Activated CD4-positive, alpha-beta memory T cell treated with anti-CD3 and anti-CD28 coated beads for 36 hours (primary cell): ENCODE results near the gene ZNF701. TPM values are rescaled to one million over a fixed set of nuclear protein-coding genes. Genes with fewer than 3 reads are reported as not detected.
"Not testable (repeated sequence)": the region's sequence is repeated elsewhere in the genome, so short reads cannot be mapped to it uniquely, and the experiment has no call there.

Source experiments
- CTCF ChIA-PET: fragments of 350-600 bp; sonication (Branson Sonifier 250); formaldehyde crosslinking; loops from one replicate; lab custom pipeline; 2021; ENCODE audit warnings: antibody characterized with exemption, inconsistent platforms; lab: Charles Lee
- POLR2A ChIA-PET: fragments of 350-600 bp; sonication (Branson Sonifier 250); formaldehyde crosslinking; loops from one replicate; lab custom pipeline; 2021; ENCODE audit warnings: antibody characterized with exemption; lab: Charles Lee
- DNase-seq: peaks from one replicate; pipeline ENCODE4 v3.0.0-alpha.2; 2020
- H3K27ac Mint-ChIP-seq: one replicate; pipeline ENCODE4 v1.8.0; 2021; ENCODE audit warnings: mixed read lengths
- H3K27me3 Mint-ChIP-seq: one replicate; pipeline ENCODE4 v1.8.0; 2021; ENCODE audit warnings: mixed read lengths
- H3K36me3 Mint-ChIP-seq: one replicate; pipeline ENCODE4 v1.8.0; 2021; ENCODE audit warnings: mixed read lengths
- H3K4me1 Mint-ChIP-seq: one replicate; pipeline ENCODE4 v1.8.0; 2021; ENCODE audit warnings: low read depth, mixed read lengths
- H3K4me3 Mint-ChIP-seq: one replicate; pipeline ENCODE4 v1.8.0; 2021; ENCODE audit warnings: mild to moderate bottlenecking, mixed read lengths
- H3K9me3 Mint-ChIP-seq: one replicate; pipeline ENCODE4 v1.8.0; 2021; ENCODE audit warnings: mixed read lengths
- intact Hi-C: fragments of 100-400 bp; cut with micrococcal nuclease; formaldehyde crosslinking; loops from one replicate; pipeline ENCODE4 v1.15.1; 2023
- total RNA-seq, 2 experiments: library from RNA; stranded (reverse); gene quantifications; one replicate each; pipeline ENCODE4 v1.2.3, GENCODE V29; 2021

ZNF701 gene
- total RNA-seq, 2 experiments from 2014 or later, result 19.9 to 22.7 TPM

DNA sequence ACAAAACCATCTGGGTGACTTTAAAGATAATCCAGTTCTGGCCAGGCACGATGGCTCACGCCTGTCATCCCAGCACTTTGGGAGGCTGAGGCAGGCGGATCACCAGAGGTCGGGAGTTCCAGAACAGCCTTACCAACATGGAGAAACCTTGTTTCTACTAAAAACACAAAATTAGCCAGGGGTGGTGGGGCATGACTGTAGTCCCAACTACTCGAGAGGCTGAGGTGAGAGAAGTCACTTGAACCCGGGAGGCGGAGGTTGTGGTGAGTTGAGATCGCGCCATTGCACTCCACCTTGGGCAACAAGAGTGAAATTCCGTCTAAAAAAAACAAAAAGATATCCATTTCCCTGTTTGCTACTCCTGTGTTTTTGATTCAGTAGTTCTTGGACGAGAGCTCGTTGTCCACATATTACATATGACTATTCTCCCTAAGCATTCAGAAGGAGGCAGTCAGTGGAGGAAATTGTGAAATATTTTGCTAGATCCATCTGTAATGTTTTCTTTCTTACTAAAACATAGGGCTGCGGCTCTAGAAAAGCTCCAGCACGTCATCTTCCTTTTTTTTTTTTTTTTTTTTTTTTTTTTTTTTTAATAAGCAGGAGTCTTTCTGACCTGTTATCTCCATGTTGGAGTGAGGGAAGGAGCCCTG, 33.6 kb downstream of the ZNF701 start:
- Mint-ChIP-seq H3K27me3 (no peaks in the 10 kb centered on the region), H3K27ac (no peak overlapping the region), H3K4me1 (peaks cover 19% of the 10 kb centered on the region), H3K36me3 (peaks cover 30% of the 10 kb centered on the region), H3K4me3 (no peak overlapping the region), H3K9me3 (peaks cover 31% of the 10 kb centered on the region)
- intact Hi-C loops, result no loop called here
- POLR2A ChIA-PET, result no interaction called here
- DNase-seq, result no peak
- CTCF ChIA-PET, result no interaction called here

DNA sequence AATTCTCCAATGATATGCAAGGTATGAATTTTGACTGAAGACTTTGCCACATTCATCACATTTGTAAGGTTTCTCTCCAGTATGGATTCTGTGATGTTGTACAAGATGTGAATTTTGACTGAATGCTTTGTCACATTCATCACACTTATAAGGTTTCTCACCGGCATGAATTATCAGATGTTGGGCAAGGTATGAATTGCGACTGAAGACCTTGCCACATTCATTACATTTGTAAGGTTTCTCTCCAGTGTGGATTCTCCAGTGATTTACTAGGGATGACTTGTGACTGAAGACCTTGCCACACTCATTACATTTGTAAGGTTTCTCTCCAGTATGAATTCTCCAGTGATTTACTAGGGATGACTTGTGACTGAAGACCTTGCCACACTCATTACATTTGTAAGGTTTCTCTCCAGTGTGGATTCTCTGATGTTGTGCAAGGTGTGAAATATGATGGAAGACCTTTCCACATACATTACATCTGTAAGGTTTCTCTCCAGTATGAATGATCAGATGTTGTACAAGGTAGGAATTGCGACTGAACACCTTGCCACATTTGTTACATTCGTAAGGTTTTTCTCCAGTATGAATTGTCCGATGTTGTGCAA, 43.3 kb downstream of the ZNF701 start:
- H3K27ac Mint-ChIP-seq, result no peak overlapping the region
- H3K9me3 Mint-ChIP-seq, result peaks cover 68% of the 10 kb centered on the region
- no peaks in the 10 kb centered on the region for H3K27me3 Mint-ChIP-seq
- CTCF ChIA-PET, result no interaction called here
- H3K4me1 Mint-ChIP-seq, result no peaks in the 10 kb centered on the region
- DNase-seq, result no peak
- H3K36me3 Mint-ChIP-seq, result peaks cover 80% of the 10 kb centered on the region
- POLR2A ChIA-PET, result no interaction called here
- no peak overlapping the region for H3K4me3 Mint-ChIP-seq
- intact Hi-C loops, result no loop called here

DNA sequence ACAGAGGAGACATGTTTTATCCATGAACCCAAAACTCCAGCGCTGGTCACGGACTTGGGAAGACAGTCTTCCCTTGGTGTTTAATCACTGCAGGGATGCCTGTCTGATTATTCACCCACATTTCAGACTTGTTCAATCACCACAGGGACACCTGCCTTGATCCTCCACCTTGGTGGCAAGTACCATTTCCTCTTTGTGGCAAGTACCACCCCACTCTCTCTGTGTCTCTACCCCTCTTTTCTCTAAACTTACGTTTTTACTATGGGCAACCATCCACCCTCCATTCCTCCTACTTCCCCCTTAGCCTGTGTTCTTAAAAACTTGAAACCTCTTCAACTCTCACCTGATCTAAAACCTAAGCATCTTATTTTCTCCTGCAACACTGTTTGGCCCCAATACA, 51.3 kb downstream of the ZNF701 start:
- no peaks in the 10 kb centered on the region for H3K27me3 Mint-ChIP-seq
- POLR2A ChIA-PET, result no interaction called here
- H3K36me3 Mint-ChIP-seq, result peaks cover 55% of the 10 kb centered on the region
- no peak overlapping the region for H3K27ac Mint-ChIP-seq
- DNase-seq, result no peak
- peaks cover 15% of the 10 kb centered on the region for H3K4me1 Mint-ChIP-seq
- intact Hi-C loops, result no loop called here
- CTCF ChIA-PET, result no interaction called here
- H3K4me3 Mint-ChIP-seq, result no peak overlapping the region
- peaks cover 17% of the 10 kb centered on the region for H3K9me3 Mint-ChIP-seq

DNA sequence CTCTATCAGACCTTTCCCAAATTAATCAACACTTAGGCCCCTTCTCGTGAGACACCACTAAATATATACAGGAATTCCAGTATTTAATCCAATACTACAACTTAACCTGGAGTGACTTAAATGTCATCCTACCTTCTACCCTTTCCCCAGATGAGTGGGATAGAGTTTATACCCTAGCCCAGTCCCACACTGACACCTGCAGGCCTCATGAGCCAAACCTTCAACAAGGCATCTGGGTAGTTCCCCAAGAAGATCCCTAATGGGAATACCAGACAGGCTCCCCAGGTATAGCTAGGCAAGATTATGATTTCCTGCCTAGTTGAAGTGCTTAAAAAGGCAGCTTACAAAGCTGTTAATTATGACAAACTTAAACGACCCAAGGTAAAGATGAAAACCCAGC, 52.2 kb downstream of the ZNF701 start:
- no peak overlapping the region for H3K27ac Mint-ChIP-seq
- POLR2A ChIA-PET, result no interaction called here
- peaks cover 46% of the 10 kb centered on the region for H3K36me3 Mint-ChIP-seq
- no peak overlapping the region for H3K4me3 Mint-ChIP-seq
- H3K9me3 Mint-ChIP-seq, result peaks cover 10% of the 10 kb centered on the region
- CTCF ChIA-PET, result no interaction called here
- H3K27me3 Mint-ChIP-seq, result no peaks in the 10 kb centered on the region
- intact Hi-C loops, result no loop called here
- peaks cover 15% of the 10 kb centered on the region for H3K4me1 Mint-ChIP-seq
- no peak for DNase-seq

DNA sequence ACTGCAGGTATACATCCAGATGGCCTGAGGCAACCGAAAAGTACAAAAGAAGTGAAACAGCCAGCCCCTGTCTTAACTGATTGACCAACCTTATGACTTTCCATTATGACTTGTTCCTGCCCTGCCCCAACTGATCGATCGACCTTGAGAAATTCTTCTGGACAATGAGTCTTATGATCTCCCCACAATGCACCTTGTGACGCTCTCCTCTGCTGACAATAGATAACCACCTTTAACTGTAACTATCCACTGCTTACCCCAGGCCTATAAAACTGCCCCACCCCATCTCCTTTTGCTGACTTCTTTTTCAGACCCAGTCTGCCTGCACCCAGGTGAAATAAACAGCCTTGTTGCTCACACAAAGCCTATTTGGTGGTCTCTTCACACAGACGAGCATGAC, 56.8 kb downstream of the ZNF701 start:
- no peaks in the 10 kb centered on the region for H3K27me3 Mint-ChIP-seq

DNA sequence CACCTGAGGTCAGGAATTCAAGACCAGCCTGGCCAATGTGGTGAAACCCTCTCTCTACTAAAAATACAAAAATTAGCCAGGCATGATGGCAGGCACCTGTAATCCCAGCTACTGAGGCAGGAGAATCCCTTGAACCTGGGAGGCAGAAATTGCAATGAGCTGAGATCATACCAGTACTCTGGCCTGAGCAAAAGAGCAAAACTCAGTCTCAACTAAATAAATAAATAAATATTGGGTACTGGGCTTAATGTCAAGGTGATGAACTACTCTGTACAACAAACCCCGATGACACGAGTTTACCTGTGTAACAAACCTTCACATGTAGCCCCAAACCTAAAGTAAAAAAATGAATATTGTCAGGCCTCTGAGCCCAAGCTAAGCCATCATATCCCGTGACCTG, 57.4 kb downstream of the ZNF701 start:
- CTCF ChIA-PET, H3K4me1 Mint-ChIP-seq, DNase-seq, POLR2A ChIA-PET, H3K4me3 Mint-ChIP-seq, H3K27me3 Mint-ChIP-seq, H3K27ac Mint-ChIP-seq, intact Hi-C loops, H3K9me3 Mint-ChIP-seq: not testable (repeated sequence)
- peaks cover 37% of the 10 kb centered on the region for H3K36me3 Mint-ChIP-seq

More for the DNA sequence above, 56.8 kb downstream of the ZNF701 start:
- no peak for DNase-seq
- intact Hi-C loops, result no loop called here
- POLR2A ChIA-PET, result no interaction called here
- H3K27ac Mint-ChIP-seq, result no peak overlapping the region
- H3K4me3 Mint-ChIP-seq, result no peak overlapping the region
- no peaks in the 10 kb centered on the region for H3K9me3 Mint-ChIP-seq
- peaks cover 3% of the 10 kb centered on the region for H3K4me1 Mint-ChIP-seq
- peaks cover 39% of the 10 kb centered on the region for H3K36me3 Mint-ChIP-seq
- CTCF ChIA-PET, result no interaction called here

DNA sequence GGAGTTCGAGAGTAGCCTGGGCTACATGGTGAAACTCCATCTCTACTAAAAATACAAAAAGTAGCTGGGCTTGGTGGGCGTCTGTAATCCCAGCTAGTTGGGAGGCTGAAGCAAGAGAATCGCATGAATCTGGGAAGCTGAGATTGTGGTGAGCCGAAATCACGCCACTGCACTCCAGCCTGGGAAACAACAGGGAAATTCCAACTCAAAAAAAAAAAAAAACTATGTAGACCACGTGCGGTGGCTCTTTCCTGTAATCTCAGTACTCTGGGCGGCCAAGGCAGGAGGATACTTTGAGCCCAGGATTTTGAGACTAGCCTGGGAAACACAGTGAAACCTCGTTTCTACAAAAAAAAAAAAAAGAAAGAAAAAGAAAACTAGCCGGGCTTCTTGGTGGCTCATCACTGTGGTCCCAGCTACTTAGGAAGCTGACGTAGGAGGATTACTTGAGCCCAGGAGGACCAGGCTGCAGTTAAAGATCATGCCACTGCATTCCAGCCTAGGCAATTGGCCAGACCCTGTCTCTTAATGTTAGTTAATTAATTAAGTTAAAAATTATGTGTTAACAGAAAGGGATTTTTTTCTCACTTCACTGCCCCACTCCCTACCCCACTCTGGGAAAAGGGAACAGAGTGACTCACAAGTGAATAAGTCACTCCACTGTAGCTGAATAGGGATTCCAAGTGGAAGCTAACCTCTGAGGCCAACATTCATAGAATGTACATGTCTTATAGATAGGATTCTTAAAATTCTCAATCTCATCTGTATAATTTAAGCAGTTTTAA, 65.9 kb downstream of the ZNF701 start:
- no peaks in the 10 kb centered on the region for H3K27me3 Mint-ChIP-seq
- peaks cover 16% of the 10 kb centered on the region for H3K36me3 Mint-ChIP-seq
- CTCF ChIA-PET, result no interaction called here
- POLR2A ChIA-PET, result no interaction called here
- H3K4me3 Mint-ChIP-seq, result no peak overlapping the region
- peaks cover 10% of the 10 kb centered on the region for H3K4me1 Mint-ChIP-seq
- H3K9me3 Mint-ChIP-seq, result peaks cover 16% of the 10 kb centered on the region
- no peak overlapping the region for H3K27ac Mint-ChIP-seq
- DNase-seq, result no peak
- intact Hi-C loops, result loop anchor here (5.0 kb wide), 3 partner anchors 99 to 369 kb away; partner anchors contain the start of genes ZNF611 and ZNF766

Other genes with a start within 250 kb of the ZNF701 start
- 1 to 10 TPM; 1.7 to 2.1 TPM for gene ZNF610, start 234.0 kb upstream of the ZNF701 start, total RNA-seq
- gene ZNF880, start 200.4 kb upstream of the ZNF701 start, total RNA-seq, result 1 to 10 TPM; 8.2 to 8.3 TPM
- gene ZNF528, start 172.4 kb upstream of the ZNF701 start, total RNA-seq, result 1 to 10 TPM; 4.4 to 8.1 TPM
- not detected for gene ZNF534, start 141.1 kb upstream of the ZNF701 start, total RNA-seq
- gene ZNF578, start 116.7 kb upstream of the ZNF701 start, total RNA-seq, result under 1 TPM; 0.56 to 0.78 TPM
- 10 to 100 TPM; 31.8 to 32.9 TPM for gene ZNF808, start 42.6 kb upstream of the ZNF701 start, total RNA-seq
- 10 to 100 TPM; 28.7 to 31.2 TPM for gene ZNF83, start 68.1 kb downstream of the ZNF701 start, total RNA-seq
- gene ZNF611, start 164.8 kb downstream of the ZNF701 start, total RNA-seq, result 10 to 100 TPM; 17.9 to 20.3 TPM
- 10 to 100 TPM; 11.1 to 13.4 TPM for gene ZNF600, start 216.5 kb downstream of the ZNF701 start, total RNA-seq